Kidney (tissue), 14 donors: ENCODE results near the gene SLX1A. TPM values are rescaled to one million over a fixed set of nuclear protein-coding genes. Genes with fewer than 3 reads are reported as not detected.
"Not testable (repeated sequence)": the region's sequence is repeated elsewhere in the genome, so short reads cannot be mapped to it uniquely, and the experiment has no call there.

Source experiments
- DNase-seq, 5 donors: peaks; one replicate each; pipeline ENCODE4 v3.0.0-alpha.2; 2013 to 2020
- FAIRE-seq: peaks from 2 replicates; lab custom pipeline; 2012; peaks lifted over from hg19 to GRCh38; lab: Jason Lieb, UNC
- H3K27ac ChIP-seq, 2 donors: one replicate each; pipeline ENCODE4 v1.7.0; 2013; ENCODE audit warnings: low read depth in 2 of 2, low read length in 2 of 2, inconsistent platforms in 1 of 2
- H3K27me3 ChIP-seq: one replicate; pipeline ENCODE4 v1.7.1; 2013; ENCODE audit warnings: low read length, inconsistent platforms; ENCODE audit not compliant: control insufficient read depth, insufficient read depth
- H3K36me3 ChIP-seq, 3 donors: one replicate each; pipeline versions ENCODE4 v1.7.0 to v1.7.1; 2013; ENCODE audit warnings: low read length in 3 of 3, control low read depth in 1 of 3, inconsistent platforms in 1 of 3; ENCODE audit not compliant: insufficient read depth in 3 of 3, control insufficient read depth in 2 of 3
- H3K4me1 ChIP-seq, 3 donors: one replicate each; pipeline versions ENCODE4 v1.7.0 to v1.7.1; 2013; ENCODE audit warnings: low read length in 3 of 3, inconsistent platforms in 1 of 3, low read depth in 1 of 3; ENCODE audit not compliant: control insufficient read depth in 2 of 3, insufficient read depth in 2 of 3
- H3K4me3 ChIP-seq, 3 donors: one replicate each; pipeline versions ENCODE4 v1.7.0 to v1.8.1; 2013; ENCODE audit warnings: low read length in 3 of 3, control low read depth in 1 of 3, inconsistent platforms in 1 of 3
- H3K9ac ChIP-seq, 3 donors: one replicate each; pipeline versions ENCODE4 v1.7.0 to v1.7.1; 2013; ENCODE audit warnings: low read length in 3 of 3, control low read depth in 1 of 3, inconsistent platforms in 1 of 3
- H3K9me3 ChIP-seq, 3 donors: one replicate each; pipeline versions ENCODE4 v1.7.0 to v1.7.1; 2013; ENCODE audit warnings: low read length in 3 of 3, control low read depth in 1 of 3, inconsistent platforms in 1 of 3; ENCODE audit not compliant: control insufficient read depth in 2 of 3, insufficient read depth in 1 of 3
- CTCF ChIP-seq: IDR thresholded peaks from 3 replicates; pipeline ENCODE4 v1.5.1; 2012; ENCODE audit warnings: mild to moderate bottlenecking, moderate library complexity, borderline replicate concordance; ENCODE audit not compliant: insufficient read depth; ENCODE audit errors: extremely low read depth
- intact Hi-C: fragments of 100-400 bp; cut with DNase I; formaldehyde crosslinking; loops from one replicate; pipeline ENCODE4 v1.11.1; 2022
- polyA plus RNA-seq: library from polyadenylated mRNA; stranded (reverse); fragments of 350-450 nt; fragmentation: Illumina TruSeq; extraction: RNeasy Lipid Tissue Mini Kit (QIAGEN cat#74804); gene quantifications from one replicate; pipeline ENCODE4 v1.2.3, GENCODE V29; 2014; ENCODE audit warnings: low read depth, low replicate concordance; ENCODE audit not compliant: insufficient read depth
- total RNA-seq: library from RNA; stranded (reverse); fragmentation: NEBNext Ultra II Directional; extraction: Animal tissue kit (Norgen Biotek cat#: 25700); gene quantifications from one replicate; pipeline ENCODE4 v1.2.1, GENCODE V29; 2021
- donor health status: control.
- donor health status: control.
- donor health status: control.
- donor health status: control.
- donor health status: control.
- donor health status: DM: yes; HTN: yes; CAD: no.
- donor health status: Normal renal cell carcinoma (clear cell type).

The SLX1A gene
- total and polyA plus RNA-seq, 2 donors from 2014 or later = 35.4 to 51.3 TPM

- Histone ChIP-seq H3K9me3 (no peaks in the 10 kb centered on the region), H3K36me3 (no peaks in the 10 kb centered on the region), H3K4me3 (no peak overlapping the region), H3K9ac (no peak overlapping the region), H3K27me3 (no peaks in the 10 kb centered on the region), H3K4me1 (no peaks in the 10 kb centered on the region), H3K27ac (no peak overlapping the region)
- intact Hi-C loops = no loop called here
- DNase-seq = no peak
- no peak for FAIRE-seq
- no peak for TF ChIP-seq CTCF
These were observed 30.1 kb upstream of the SLX1A start for GRCh38 chr16:30163538-30163937.

- Histone ChIP-seq H3K36me3 (no peaks in the 10 kb centered on the region), H3K9ac (no peak overlapping the region), H3K27ac (no peak overlapping the region), H3K4me3 (no peak overlapping the region), H3K4me1 (no peaks in the 10 kb centered on the region), H3K9me3 (no peaks in the 10 kb centered on the region), H3K27me3 (no peaks in the 10 kb centered on the region)
- no peak for DNase-seq
- TF ChIP-seq CTCF = no peak
- intact Hi-C loops = no loop called here
- FAIRE-seq = no peak
These were observed 27.3 kb upstream of the SLX1A start for GRCh38 chr16:30166202-30166902.

- intact Hi-C loops, DNase-seq, FAIRE-seq, H3K27ac ChIP-seq, H3K9ac ChIP-seq, H3K36me3 ChIP-seq, H3K27me3 ChIP-seq, H3K4me1 ChIP-seq, H3K9me3 ChIP-seq, H3K4me3 ChIP-seq: not testable (repeated sequence)
These were observed 24.9 kb upstream of the SLX1A start for GRCh38 chr16:30168746-30169145.

- H3K4me3 ChIP-seq, H3K36me3 ChIP-seq, FAIRE-seq, DNase-seq, H3K4me1 ChIP-seq, intact Hi-C loops, H3K9ac ChIP-seq, H3K9me3 ChIP-seq, H3K27me3 ChIP-seq, H3K27ac ChIP-seq: not testable (repeated sequence)
These were observed 24.3 kb upstream of the SLX1A start for GRCh38 chr16:30169416-30169815.

DNA sequence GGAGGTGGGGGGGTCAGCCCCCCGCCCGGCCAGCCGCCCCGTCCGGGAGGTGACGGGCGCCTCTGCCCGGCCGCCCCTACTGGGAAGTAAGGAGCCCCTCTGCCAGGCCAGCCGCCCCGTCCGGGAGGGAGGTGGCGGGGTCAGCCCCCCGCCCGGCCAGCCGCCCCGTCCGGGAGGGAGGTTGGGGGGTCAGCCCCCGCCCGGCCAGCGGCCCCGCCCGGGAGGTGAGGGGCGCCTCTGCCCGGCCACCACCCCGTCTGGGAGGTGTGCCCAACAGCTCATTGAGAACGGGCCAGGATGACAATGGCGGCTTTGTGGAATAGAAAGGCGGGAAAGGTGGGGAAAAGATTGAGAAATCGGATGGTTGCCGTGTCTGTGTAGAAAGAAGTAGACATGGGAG is 23.5 kb upstream of the SLX1A start:
- not testable (repeated sequence) for H3K27me3 ChIP-seq, FAIRE-seq

More for the DNA sequence above, 23.5 kb upstream of the SLX1A start:
- H3K4me3 ChIP-seq, H3K27ac ChIP-seq, intact Hi-C loops, H3K9me3 ChIP-seq, H3K9ac ChIP-seq, H3K4me1 ChIP-seq, DNase-seq, H3K36me3 ChIP-seq: not testable (repeated sequence)
